GM10248 (cell line): ENCODE results near the gene KLK10.
"Not testable (repeated sequence)": the region's sequence is repeated elsewhere in the genome, so short reads cannot be mapped to it uniquely, and the experiment has no call there.

Experiments
- CTCF ChIA-PET: fragments of 300-600 bp; sonication (Branson Sonifier 250); formaldehyde crosslinking; extraction: SDS; loops from one replicate; lab custom pipeline; 2021; ENCODE audit warnings: antibody characterized with exemption; lab: Yijun Ruan, JAX
- POLR2A ChIA-PET: fragments of 350-650 bp; sonication (Branson Sonifier 250); formaldehyde crosslinking; extraction: SDS; loops from one replicate; lab custom pipeline; 2020; ENCODE audit warnings: antibody characterized with exemption; lab: Yijun Ruan, JAX
- DNase-seq: peaks from one replicate; pipeline ENCODE4 v3.0.0; 2012; ENCODE audit errors: extremely low spot score
- TF ChIP-seq, protein P1 (sequence below): IDR thresholded peaks from 2 replicates; pipeline ENCODE4 v1.5.1; 2012; ENCODE audit warnings: mild to moderate bottlenecking, low read depth; ENCODE audit errors: extremely low read depth, missing control alignments, control extremely low read depth

Gene KLK10

DNA sequence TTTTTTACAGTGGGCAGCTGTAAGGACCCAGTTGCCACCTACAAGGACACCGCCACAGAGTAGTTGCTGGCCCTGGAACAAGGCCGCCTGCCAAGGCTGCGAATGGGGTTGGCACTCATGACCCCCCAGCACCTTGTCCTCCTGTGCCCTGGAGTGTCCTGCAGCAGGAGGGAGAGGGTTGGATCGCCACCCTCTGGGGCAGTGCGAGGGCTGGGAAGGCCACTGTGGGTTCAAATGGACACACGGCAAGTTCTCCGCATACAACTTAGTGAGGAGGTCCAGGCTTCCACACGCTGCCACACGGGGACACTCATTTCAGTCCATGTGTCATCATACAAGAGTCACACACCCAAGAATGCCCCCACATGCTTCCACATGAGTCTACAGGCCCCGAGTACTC is 19.1 kb downstream of the KLK10 start:
- POLR2A ChIA-PET: no interaction called here
- CTCF ChIA-PET: interaction anchor here (1.6 kb wide), 1 partner anchor 12 kb away, joined by 3 read pairs; no protein-coding TSS in a partner anchor
- DNase-seq: no peak
- TF ChIP-seq, protein P1, sequence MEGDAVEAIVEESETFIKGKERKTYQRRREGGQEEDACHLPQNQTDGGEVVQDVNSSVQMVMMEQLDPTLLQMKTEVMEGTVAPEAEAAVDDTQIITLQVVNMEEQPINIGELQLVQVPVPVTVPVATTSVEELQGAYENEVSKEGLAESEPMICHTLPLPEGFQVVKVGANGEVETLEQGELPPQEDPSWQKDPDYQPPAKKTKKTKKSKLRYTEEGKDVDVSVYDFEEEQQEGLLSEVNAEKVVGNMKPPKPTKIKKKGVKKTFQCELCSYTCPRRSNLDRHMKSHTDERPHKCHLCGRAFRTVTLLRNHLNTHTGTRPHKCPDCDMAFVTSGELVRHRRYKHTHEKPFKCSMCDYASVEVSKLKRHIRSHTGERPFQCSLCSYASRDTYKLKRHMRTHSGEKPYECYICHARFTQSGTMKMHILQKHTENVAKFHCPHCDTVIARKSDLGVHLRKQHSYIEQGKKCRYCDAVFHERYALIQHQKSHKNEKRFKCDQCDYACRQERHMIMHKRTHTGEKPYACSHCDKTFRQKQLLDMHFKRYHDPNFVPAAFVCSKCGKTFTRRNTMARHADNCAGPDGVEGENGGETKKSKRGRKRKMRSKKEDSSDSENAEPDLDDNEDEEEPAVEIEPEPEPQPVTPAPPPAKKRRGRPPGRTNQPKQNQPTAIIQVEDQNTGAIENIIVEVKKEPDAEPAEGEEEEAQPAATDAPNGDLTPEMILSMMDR: no peak

DNA sequence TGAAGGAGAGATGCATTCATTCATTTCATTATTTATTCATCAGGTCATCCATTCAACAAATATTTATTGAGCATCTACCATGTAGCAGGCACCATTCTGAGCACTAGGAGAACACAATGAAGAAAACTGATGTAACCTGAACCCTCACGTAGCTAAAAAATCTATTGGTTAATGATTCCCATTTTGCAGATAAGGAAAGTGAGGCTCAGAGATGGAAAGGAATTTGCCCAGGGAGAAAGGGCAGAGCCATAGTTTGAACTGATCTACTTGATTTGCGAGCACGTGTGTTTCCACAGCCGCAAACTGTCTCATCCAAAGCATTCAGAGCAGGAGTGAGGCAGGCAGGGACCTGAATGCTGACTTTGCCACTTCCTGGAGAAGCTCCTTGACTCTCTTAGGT is 20.8 kb downstream of the KLK10 start:
- CTCF ChIA-PET: no interaction called here
- TF ChIP-seq, protein P1: no peak
- no peak for DNase-seq
- POLR2A ChIA-PET: no interaction called here

DNA sequence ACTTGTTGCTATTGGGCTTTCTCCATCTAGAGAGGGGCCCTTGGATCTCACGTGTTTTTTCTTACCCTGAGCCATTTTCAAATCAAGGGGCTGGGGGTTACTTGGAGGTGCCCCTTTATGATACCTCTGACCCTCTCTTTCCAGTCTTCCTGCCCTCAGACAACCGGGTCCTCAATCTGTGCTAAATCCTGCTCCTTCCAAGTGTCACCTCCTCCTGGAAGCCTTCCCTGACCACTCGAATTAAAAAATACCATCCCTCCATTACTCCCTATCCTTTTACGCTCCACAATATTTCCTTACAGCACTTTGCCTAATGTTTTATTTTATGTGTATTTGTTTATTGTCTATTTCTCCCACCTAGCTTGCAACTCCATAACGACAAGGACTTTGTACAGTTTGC is 21.4 kb downstream of the KLK10 start:
- ChIA-PET POLR2A (no interaction called here), CTCF (no interaction called here)
- TF ChIP-seq, protein P1: no peak
- DNase-seq: no peak

DNA sequence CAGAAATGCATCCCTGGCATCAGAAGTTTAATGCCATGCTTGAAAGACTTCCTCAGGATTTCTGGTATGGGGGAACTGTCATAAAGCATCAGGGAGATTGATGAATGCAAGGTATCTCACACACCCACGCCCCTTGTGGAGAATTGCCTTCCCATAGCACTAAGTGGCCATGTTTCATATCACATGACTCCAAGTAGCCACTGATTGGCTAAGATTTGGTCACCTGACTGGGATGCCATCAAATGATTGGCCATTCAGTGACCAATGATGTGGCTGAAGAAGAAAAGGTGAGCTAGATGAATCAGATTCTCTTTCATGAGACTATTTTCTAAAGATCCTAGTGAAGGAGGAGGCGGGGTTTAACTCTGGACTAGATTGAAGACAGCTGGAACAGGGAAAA is 25.4 kb downstream of the KLK10 start:
- ChIA-PET CTCF (interaction anchor here (0.8 kb wide), 1 partner anchor 26 kb away, joined by 3 read pairs; no protein-coding TSS in a partner anchor), POLR2A (no interaction called here)
- no peak for DNase-seq
- TF ChIP-seq, protein P1: no peak

DNA sequence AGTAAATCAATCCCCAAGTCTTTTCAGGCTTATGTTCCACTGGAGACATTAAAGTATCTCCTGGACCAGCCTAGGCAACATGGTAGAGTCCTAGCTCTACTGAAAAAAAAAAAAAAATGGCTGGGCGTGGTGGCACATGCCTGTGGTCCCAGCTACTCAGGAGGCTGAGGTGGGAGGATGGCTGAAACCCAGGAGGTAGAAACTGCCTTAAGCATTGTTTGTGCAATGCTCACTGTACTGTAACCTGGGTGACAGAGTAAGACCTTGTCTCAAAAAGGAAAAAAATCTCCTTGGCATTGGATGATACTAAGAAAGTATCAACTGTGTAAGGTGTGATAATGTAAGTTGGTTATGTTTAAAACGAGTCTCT is 26.9 kb downstream of the KLK10 start:
- ChIA-PET POLR2A (interaction anchor here (0.6 kb wide), 1 partner anchor 973 kb away, joined by 3 read pairs; no protein-coding TSS in a partner anchor), CTCF (no interaction called here)
- TF ChIP-seq, protein P1: no peak

DNA sequence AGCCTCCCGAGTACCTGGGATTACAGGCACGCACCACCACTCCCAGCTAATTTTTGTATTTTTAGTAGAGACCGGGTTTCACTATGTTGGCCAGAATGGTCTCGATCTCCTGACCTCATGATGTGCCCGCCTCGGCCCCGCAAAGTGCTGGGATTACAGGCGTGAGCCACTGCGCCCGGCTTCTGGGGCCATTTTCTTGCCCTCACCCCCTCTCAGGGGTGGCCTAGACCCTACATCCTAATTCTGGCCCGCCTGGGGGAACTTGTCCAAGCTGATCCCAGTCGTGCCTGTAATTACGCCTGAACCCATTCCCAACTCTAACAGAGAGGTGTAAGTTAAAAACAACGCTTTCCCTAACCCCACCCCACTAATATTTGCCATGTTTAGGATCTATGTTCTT is 35.1 kb downstream of the KLK10 start:
- CTCF ChIA-PET, DNase-seq, POLR2A ChIA-PET: not testable (repeated sequence)

More for the DNA sequence above, 26.9 kb downstream of the KLK10 start:
- DNase-seq: no peak

DNA sequence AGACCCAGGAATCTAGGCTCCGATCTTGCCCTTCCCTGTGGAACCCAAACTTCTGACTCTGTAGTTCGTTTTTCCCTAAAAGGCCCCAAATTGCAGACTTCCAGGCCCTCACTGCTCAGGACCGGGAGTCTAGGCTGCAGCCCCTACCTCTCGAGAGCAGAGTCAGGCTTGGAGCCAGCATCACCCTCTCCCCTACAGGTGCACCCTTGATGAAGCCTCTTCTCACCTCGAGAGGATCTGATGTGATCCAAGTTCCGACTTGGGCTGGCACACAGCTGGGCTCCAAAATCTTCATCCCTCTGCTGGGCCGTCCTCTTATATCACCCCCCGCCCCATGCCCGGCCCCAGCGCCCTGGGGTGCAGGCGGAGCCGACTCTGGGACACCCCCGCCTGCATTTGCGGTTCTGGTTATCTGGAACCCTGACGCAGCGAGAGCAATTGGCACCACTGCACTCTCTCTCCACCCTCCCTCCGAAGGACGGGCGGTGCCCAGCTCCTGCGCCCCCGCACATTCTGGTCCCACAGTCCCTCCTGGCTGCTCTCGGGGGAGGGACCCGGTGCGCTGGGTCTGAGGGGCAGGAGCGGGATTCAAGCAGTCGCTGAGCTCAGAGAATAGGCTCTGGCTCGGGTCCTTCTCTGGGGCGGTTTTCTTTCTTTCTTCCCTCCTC is 35.8 kb downstream of the KLK10 start, which contains the start of gene KLK7:
Gene KLK7 (minus strand): TSS at position 293 of the 668 bp plus-strand sequence. CDS start 1,518 bp downstream, outside the sequence.
- POLR2A ChIA-PET: no interaction called here
- DNase-seq: no peak
- TF ChIP-seq, protein P1: no peak
- CTCF ChIA-PET: no interaction called here
